HG03045 (cell line): Measurements from ENCODE around the gene ABCA1.
"Not testable (repeated sequence)": the region's sequence is repeated elsewhere in the genome, so short reads cannot be mapped to it uniquely, and the experiment has no call there.

Experiments
- ATAC-seq: cut with Tn5 transposase; IDR thresholded peaks from one replicate; pipeline ENCODE4 v1.9.1; 2021; ENCODE audit warnings: mild to moderate bottlenecking, moderate library complexity; ENCODE audit not compliant: unreplicated experiment

ABCA1 gene

GRCh38 chr9:104907278-104907951, 20.5 kb downstream of the ABCA1 start:
- ATAC-seq: no peak

- no peak for ATAC-seq
These were observed 21.3 kb downstream of the ABCA1 start for GRCh38 chr9:104906441-104907277.

GRCh38 chr9:104905931-104906330, 22.0 kb downstream of the ABCA1 start:
- no peak for ATAC-seq

- no peak for ATAC-seq
These were observed 22.6 kb downstream of the ABCA1 start for GRCh38 chr9:104905153-104905901.

- ATAC-seq: no peak
These were observed 24.3 kb downstream of the ABCA1 start for GRCh38 chr9:104903609-104904008.

GRCh38 chr9:104900871-104901270, 27.1 kb downstream of the ABCA1 start:
- no peak for ATAC-seq

GRCh38 chr9:104900324-104900723, 27.6 kb downstream of the ABCA1 start:
- ATAC-seq: no peak

- ATAC-seq: no peak
These were observed 28.2 kb downstream of the ABCA1 start for GRCh38 chr9:104899759-104900247.

- not testable (repeated sequence) for ATAC-seq
These were observed 29.6 kb downstream of the ABCA1 start for GRCh38 chr9:104898376-104898775.

- ATAC-seq: no peak
These were observed 31.8 kb downstream of the ABCA1 start for GRCh38 chr9:104896131-104896530.

- no peak for ATAC-seq
These were observed 32.4 kb downstream of the ABCA1 start for GRCh38 chr9:104895572-104895971.

GRCh38 chr9:104892701-104893100, 35.3 kb downstream of the ABCA1 start:
- no peak for ATAC-seq

GRCh38 chr9:104890433-104890770, 37.6 kb downstream of the ABCA1 start:
- no peak for ATAC-seq

- ATAC-seq: no peak
These were observed 41.9 kb downstream of the ABCA1 start for GRCh38 chr9:104885818-104886709.

- ATAC-seq: no peak
These were observed 44.8 kb downstream of the ABCA1 start for GRCh38 chr9:104883169-104883568.

GRCh38 chr9:104882566-104882965, 45.4 kb downstream of the ABCA1 start:
- ATAC-seq: no peak

GRCh38 chr9:104882086-104882485, 45.9 kb downstream of the ABCA1 start:
- no peak for ATAC-seq

GRCh38 chr9:104879555-104880309, 48.2 kb downstream of the ABCA1 start:
- no peak for ATAC-seq

GRCh38 chr9:104876587-104876986, 51.4 kb downstream of the ABCA1 start:
- no peak for ATAC-seq

GRCh38 chr9:104875897-104876296, 52.1 kb downstream of the ABCA1 start:
- no peak for ATAC-seq
